NCI-H510A treated with DMSO at 0.1 percent for 48 hours (cell line): ENCODE measurements around the gene UBE2F.

Experiments used
- DNase-seq: peaks from one replicate; lab custom pipeline; 2025; lab: John Stamatoyannopoulos, UW

UBE2F gene, protein sequence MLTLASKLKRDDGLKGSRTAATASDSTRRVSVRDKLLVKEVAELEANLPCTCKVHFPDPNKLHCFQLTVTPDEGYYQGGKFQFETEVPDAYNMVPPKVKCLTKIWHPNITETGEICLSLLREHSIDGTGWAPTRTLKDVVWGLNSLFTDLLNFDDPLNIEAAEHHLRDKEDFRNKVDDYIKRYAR

DNA sequence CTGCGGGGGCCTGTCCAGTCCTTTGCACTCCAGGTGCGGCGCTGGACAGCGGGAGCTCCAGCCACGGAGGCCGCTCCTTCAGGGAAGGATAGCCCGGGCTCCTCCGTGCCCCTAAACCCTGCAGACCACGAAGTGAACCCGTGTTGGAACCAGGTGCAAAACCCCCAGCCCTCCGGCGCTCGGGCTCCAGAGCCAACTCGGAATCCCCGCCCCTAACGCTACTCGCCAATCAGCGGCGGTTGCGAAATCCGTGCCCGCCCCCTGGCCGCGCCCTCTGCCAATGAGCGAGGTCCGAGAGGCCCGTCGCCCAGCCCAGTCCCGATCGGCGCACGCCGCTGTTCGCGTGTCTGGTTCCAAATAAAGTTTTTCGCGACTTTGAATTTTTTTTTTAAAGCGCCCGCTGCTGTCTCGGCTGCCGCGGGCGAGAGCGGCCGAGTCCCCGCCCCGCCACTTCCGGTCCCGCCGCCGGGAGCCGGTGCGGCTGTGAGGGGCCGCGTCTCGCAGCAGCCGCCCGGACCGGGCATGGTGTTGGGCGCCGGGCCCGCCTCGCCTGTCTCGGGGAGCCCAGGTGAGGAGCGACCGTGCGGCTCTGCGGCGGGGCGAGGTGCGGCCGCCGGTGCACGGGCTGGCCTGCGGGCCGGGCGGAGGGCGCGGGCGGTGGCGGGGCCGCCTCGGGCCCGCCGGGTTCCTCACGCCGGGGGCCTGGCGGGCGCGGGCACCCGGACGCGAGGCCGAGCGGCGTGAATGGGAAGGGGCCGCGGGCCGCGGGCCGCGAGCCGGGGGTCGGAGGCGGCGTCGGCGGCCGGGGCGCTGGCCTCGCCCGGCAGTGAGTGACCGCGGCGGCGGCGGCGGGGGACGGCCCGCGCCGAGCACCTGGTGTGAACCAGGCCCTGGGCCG lies at the start of gene UBE2F:
UBE2F (plus strand) TSS at position 450 of the 898 bp plus-strand sequence. CDS start 6,094 bp downstream, outside the sequence.
- DNase-seq: peak; percentile 97

DNA sequence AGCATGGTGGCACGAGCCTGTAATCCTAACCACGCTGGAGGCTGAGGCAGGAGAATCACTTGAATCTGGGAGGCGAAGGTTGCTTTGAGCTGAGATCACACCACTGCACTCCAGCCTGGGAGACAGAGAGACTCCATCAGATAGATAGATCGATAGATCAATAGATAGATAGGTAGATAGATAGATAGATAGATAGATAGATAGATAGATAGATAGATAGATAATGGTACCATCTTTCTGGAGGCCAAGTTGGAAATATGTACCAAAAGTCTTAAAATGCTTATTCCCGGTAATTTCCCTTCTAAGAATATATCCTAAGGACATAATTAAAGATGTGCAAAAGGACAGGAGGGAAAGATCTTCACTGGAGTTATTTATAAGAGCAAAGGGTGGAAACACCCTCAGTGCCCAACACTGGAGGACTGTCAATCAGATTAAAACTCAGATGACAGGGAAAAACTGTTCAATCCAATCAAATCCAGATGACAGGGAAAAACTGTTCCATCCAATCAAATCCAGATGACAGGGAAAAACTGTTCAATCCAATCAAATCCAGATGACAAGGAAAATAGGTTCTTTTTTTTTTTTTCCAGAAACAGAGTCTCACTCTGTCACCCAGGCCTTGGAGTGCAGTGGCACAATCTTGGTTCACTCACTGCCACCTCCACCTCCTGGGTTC lies 49.0 kb upstream of the UBE2F start:
- DNase-seq: no peak

DNA sequence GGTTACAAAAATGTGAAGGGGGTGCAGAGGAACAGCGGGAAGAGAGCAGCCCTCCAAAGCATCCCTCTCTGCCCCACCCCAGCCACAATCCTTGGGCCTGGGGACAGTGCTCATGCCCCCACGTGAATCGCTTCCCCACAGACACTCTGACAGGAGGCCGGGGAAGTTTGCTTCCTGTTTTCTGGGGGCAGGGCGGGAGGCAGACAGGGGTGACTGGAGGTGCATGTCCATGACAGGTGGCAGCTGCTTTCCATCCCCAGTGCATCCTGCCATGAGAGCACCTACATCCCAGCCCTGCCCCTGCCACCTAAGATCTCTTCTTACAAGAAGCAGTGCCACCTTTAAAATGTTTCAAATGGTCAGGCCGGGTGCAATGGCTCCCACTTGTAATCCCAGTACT lies 47.2 kb upstream of the UBE2F start:
- no peak for DNase-seq

DNA sequence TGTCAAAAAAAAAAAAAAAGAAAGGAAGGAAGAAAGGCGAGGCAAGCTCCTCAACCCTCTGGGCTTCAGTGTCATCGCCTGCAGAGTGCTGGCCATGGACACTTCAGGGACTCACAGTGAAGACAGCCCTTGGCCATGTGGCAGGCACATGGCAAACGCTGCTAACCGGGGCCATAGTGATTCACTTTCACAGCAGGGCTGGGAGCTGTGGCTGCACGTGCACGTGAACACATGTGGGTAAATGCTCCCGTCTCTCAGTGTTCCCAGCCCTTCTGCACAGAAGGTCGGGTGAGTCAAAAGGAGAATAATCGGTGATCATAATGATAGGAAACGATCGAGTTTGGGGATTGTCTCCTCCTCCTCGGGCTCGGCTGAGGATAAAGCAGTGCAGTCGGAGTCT lies 46.1 kb upstream of the UBE2F start:
- DNase-seq: no peak

DNA sequence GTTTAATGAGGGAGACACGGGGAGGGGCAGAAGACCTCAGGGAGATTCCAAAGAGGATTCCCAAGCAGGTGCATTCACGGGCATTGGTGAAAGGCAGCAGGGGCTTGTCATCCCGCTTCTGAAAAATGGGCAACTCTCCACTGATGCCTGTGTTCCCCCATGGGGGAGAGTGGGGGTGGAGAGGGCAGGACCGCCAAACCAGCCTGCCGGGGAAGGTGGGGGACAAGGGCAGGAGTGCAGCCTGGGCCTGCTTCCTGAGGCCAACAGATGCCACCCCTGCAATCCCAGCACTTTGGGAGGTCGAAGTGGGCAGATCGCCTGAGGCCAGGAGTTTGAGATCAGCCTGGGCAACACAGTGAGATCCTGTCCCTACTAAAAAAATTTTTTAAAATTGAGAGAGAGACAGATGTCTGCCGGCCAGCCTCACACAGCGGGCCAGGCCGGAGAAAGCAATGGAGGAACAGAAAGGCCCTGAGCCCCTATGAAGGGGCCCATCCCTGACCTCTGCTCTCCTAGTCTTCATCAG lies 44.8 kb upstream of the UBE2F start:
- DNase-seq: no peak

DNA sequence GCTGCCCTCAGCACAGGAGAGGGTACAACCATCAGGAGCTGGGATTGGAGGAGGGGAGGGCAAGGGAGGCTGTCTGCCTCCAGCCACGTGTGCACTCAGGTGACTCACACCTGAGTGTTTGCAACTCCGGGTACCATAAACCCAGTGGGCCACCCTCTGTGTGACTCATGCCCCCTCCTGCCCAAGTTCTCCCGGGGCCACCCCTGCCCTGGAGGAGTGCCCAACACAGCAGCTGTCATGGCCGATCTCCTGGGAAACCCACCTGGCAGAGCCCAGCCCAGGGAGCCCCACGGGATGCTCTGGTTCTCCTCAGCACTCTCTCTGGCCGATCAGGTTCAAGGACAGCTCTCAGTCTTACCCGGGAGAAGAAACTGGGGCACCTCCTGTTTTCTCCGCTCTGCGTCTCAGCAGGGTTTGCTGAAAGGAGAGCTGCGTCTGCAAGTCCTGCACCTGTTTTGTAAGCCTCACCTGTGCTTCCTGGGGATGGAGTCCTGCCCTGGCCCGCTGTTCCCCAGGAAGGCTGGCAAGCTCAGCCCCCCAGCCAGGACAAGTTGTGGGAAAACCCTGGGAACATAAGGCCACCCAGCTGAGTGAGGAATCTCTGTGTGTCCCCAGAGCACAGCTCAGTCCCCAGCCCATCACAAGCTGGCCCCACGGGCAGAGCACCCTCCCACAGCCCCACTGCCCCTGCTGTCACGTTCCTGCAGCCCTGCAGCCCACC lies 44.0 kb upstream of the UBE2F start:
- DNase-seq: no peak

- DNase-seq: no peak
Measured at GRCh38 chr2:237923481-237924163, 43.2 kb upstream of the UBE2F start.

DNA sequence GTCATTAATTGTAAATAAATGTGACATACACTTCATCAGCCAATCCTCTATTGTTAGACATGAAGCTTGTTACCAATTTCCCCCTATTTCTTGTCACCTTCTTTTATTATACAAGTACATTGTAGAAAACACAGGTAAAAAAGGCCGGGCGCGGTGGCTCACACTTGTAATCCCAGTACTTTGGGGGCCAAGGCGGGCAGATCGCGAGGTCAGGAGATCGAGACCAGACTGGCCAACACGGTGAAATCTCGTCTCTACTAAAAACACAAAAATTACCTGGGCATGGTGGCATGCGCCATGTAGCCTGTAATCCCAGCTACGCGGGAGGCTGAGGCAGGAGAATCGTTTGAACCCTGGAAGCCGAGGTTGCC lies 42.7 kb upstream of the UBE2F start:
- no peak for DNase-seq

DNA sequence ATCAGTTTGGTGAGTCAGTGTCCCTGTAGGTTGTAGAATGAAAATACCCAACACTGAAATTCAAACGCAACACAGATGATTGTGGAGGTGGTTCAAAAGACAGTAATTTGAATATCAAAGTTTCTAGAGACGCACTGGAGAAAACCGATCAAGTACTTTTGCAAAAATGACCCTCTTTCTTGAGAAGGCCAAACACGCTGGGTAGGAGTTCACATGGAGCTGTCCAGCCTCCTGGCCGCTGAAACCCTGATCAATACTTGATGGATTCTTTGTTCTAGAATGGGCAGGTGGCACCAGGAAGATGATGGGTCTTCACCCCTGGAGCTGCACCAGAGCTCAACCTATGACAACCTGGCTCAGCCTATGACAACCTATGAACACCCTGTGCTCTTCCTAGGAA lies 39.7 kb upstream of the UBE2F start:
- DNase-seq: no peak

DNA sequence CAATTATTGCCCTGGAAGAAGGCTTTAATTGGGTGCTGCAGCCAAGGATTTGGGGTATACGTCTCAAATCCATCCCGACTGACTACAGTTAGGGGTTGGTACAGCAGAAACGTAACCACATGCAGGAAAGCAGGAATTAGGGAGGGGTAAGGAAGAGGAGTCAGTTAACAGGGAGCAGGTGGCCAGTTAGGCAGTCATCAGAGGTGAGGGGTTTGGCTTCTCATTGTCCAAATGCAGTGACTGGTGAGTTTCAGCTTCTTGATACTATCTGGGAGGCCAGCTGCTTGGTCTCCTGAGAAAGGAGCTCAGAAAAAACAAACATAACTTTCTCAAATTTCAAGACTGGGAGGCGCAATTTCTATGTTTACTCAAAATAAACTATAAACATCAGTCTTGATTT lies 38.8 kb upstream of the UBE2F start:
- peak; percentile 35 for DNase-seq

DNA sequence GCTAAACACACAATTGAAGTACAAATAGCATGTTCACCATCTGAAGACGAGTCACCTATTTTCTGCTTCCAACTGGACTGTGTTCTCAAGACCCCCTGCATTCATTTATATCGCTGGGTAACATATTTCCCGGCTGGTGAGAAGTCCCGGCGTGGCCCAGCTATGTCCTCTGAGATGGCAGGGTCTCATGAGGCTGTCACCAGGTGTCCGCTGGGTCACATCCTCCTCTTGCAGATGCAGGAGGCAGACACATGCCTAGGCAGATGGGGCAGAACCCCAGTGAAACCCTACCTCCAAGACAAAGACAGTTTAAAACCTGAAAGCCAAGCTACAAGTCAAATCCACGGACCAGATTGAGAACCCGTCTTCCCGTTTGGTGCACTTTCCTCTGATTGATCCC lies 36.8 kb upstream of the UBE2F start:
- no peak for DNase-seq

DNA sequence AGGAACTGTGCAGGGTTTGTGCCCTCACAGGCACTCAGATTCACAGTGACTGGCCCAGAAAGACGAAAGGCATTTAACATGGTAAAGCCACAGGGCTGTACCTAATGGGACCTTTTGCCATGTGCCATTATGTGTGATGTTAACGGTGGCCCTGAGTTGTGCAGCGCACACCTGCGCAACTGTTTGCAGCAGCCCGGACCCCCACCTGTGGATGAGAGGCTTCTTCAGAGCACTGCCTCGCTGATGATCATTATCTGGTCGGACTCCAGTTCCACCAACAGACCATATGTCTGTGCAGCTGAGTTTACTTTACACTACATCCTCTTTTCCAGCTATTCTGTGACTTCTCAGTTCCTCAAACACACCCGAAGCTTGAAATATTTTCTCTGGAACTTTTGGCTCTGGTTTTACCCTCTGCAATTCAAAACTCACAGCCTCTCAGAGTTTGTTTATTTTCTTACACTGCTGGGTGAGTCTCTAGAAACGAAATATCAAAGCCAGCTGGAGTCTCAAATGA lies 35.6 kb upstream of the UBE2F start:
- peak; percentile 46 for DNase-seq

DNA sequence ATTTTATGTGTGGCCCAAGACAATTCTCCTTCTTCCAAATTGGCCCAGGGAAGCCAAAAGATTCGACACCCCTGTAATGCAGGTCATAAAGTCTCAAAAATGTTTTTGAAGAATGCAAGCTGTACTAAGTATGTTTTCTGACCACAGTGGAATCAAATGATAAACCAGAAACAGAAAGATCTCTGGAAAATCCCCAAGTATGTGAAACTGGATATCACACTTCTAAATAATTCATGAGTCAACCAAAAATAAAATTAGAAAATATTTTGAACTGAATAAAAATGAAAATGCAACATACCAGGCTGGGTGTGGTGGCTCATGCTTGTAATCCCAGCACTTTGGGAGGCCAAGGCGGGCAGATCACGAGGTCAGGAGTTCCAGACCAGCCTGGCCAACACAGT lies 34.1 kb upstream of the UBE2F start:
- no peak for DNase-seq

DNA sequence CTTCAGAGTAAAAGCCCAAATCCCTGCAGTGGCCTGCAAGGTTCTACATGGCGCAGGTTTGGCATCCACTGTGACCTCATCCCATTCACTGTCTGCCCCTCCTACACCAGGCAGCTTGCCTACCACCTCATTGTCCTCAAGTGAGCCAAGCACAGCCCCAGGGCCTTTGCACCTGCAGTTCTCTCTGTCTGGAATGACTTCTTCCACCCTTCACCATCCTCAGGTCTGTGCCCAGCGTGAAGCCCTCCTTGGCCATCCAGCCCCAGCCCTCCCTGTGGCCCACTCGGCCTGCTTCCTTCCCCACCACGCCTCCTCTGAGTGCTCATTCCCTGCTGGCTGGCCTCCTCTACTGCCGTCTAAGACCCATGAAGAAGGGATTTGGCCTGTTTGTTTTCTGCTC lies 32.6 kb upstream of the UBE2F start:
- no peak for DNase-seq

- DNase-seq: no peak
Measured at GRCh38 chr2:237935740-237936452, 30.9 kb upstream of the UBE2F start.

DNA sequence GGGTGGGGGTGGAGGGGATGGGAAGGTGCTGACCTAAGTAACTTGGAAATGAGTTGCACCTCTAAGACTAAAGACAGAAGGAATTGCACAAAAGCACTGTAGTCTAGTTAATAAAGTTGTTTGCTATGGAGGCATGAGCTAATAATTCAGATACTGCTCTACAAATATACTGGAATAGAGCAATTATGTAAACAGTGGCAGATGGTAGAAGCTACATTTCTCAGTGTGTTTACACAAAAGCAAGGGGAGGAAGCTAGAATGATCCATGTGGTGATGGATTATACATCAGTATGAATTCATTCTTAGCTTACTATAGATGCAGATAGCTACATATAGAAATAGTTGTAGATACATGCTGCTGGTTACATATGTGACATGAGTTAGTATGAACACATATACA lies 27.6 kb upstream of the UBE2F start:
- peak; percentile 66 for DNase-seq

GRCh38 chr2:237940828-237941227 lies 26.0 kb upstream of the UBE2F start:
- DNase-seq: no peak

DNA sequence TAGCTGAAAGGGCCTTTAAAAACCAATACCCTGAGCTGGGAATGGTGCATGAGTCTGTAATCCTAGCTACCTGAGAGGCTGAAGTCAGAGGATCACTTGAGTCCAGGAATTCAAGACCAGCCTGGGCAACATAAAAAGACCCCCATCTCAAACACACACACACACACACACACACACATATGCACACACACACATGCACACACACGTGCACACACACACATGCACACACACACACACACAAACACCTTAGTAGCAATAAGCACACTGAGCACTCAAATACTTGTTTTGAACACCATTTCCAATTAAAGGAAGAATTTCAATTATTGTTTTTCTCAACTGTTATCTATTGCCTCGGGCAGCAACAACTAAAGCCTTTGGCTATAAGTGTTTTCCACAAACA lies 25.6 kb upstream of the UBE2F start:
- DNase-seq: no peak

DNA sequence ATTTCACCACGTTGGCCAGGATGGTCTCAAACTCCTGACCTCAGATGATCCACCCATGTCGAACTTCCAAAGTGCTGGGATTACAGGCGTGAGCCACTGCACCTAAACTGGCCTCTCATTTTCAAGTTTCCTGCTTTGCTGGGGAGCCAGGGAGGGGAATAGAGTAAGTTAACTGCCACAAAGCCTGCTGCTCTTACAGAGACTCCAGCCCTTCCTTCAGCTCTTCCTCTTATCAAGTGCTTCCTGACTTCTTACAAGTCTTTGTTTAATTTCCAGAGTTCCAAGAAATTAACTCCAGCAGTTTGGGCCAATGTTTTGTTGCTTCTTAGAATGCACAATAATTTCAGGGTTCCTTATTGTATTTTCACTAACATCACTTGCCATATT lies 24.3 kb upstream of the UBE2F start:
- no peak for DNase-seq

GRCh38 chr2:237943395-237944094 lies 23.3 kb upstream of the UBE2F start:
- peak; percentile 87 for DNase-seq
